Right lobe of liver (tissue), 6 donors: ENCODE results near the gene NIPAL3. TPM values are rescaled to one million over a fixed set of nuclear protein-coding genes. Genes with fewer than 3 reads are reported as not detected.

Source experiments
- ATAC-seq, 4 donors: fragments of 200-7000 bp; cut with Tn5 transposase; one replicate each; pipeline ENCODE4 v1.9.1; 2020; ENCODE audit warnings: mild to moderate bottlenecking in 4 of 4, moderate library complexity in 4 of 4
- DNase-seq, 3 donors: peaks; one replicate each; pipeline ENCODE4 v3.0.0-alpha.2; 2020
- H3K27ac ChIP-seq, 3 donors: fragments of 200-600 bp; one replicate each; pipeline ENCODE4 v1.8.0; 2022
- H3K27me3 ChIP-seq, 2 donors: fragments of 200-600 bp; one replicate each; pipeline ENCODE4 v1.8.0; 2022
- H3K36me3 ChIP-seq, 4 donors: fragments of 200-600 bp; sonication (generic) in 1 of 4; one replicate each; pipeline versions ENCODE4 v1.5.1 to v1.8.0; 2017 to 2022; ENCODE audit warnings: control low read depth in 1 of 4
- H3K4me1 ChIP-seq, 4 donors: fragments of 200-600 bp; sonication (generic) in 1 of 4; one replicate each; pipeline versions ENCODE4 v1.5.1 to v1.8.0; 2017 to 2022; ENCODE audit warnings: control low read depth in 1 of 4
- H3K4me3 ChIP-seq, 3 donors: fragments of 200-600 bp; one replicate each; pipeline ENCODE4 v1.8.0; 2022
- H3K9me3 ChIP-seq, 4 donors: fragments of 200-600 bp; sonication (generic) in 1 of 4; one replicate each; pipeline versions ENCODE4 v1.5.1 to v1.8.0; 2017 to 2022; ENCODE audit warnings: control low read depth in 1 of 4
- CTCF ChIP-seq, 4 donors: fragments of 200-600 bp in 3 of 4; fragments of 450-650 bp in 1 of 4; IDR thresholded peaks; one replicate each; pipeline versions ENCODE4 v1.5.1 to v1.8.0; 2016 to 2022; ENCODE audit warnings: antibody characterized with exemption in 4 of 4, mild to moderate bottlenecking in 2 of 4
- POLR2A ChIP-seq: fragments of 450-650 bp; IDR thresholded peaks from one replicate; pipeline ENCODE4 v1.6.1; 2017; ENCODE audit warnings: antibody characterized with exemption, mild to moderate bottlenecking
- WGBS: methylation state at CpG from one replicate; pipeline ENCODE4 v1.1.6; 2018; ENCODE audit warnings: low coverage, low lambda C conversion rate; ENCODE audit not compliant: insufficient coverage; ENCODE audit errors: missing lambda C conversion rate; 5-methylcytosine and 5-hydroxymethylcytosine counted together
- intact Hi-C, 2 donors: fragments of 100-400 bp; cut with DNase I; formaldehyde crosslinking; loops; one replicate each; pipeline versions ENCODE4 v1.11.2 to v1.14.1; 2022
- total RNA-seq, 6 experiments: library from RNA; depleted of rRNA in 2 of 6; stranded (reverse); fragments of >200 nt in 2 of 6; fragmentation: NEBNext Ultra II Directional in 3 of 6; extraction: Animal tissue kit (Norgen Biotek cat#: 25700) in 3 of 6; gene quantifications; one replicate each; pipeline versions ENCODE4 v1.1.0 to v1.2.4, GENCODE V29; 2016 to 2023
- donor health status: DM: no; HTN: yes; CAD: no.
- donor health status: DM: no; HTN: no; CAD: no.
- donor health status: DM: no; HTN: no; CAD: no.
- donor health status: DM: no; HTN: yes; CAD: no.
- donor health status: DM: no; HTN: yes; CAD: no.

The NIPAL3 gene
- total RNA-seq, 6 experiments from 2014 or later = 3.4 to 9.2 (median 6.0) TPM

GRCh38 chr1:24384251-24385090 lies 31.1 kb upstream of the NIPAL3 start:
- DNase-seq (peak in 1 of 3 donors; percentile 45), ATAC-seq (peak in 3 of 4 donors; percentile 9 to 24 (median 13))
- no peak for TF ChIP-seq CTCF (IDR thresholded peaks at IDR 0.05)
- TF ChIP-seq POLR2A = no peak
- intact Hi-C loops = no loop called here
- H3K4me1 ChIP-seq = peaks cover 0 to 38% (median 15%) of the 10 kb centered on the region in 4 donors
- no peaks in the 10 kb centered on the region for H3K36me3 ChIP-seq
- no peaks in the 10 kb centered on the region for H3K27me3 ChIP-seq
- H3K27ac ChIP-seq = no peak overlapping the region
- H3K4me3 ChIP-seq = no peak overlapping the region
- H3K9me3 ChIP-seq = no peaks in the 10 kb centered on the region
- WGBS = 72% methylated on average over 10 of the region's 13 CpGs

GRCh38 chr1:24385160-24385940 lies 30.3 kb upstream of the NIPAL3 start:
- intact Hi-C loops = no loop called here
- Histone ChIP-seq H3K4me1 (peaks cover 0 to 37% (median 18%) of the 10 kb centered on the region in 4 donors), H3K36me3 (no peaks in the 10 kb centered on the region), H3K27me3 (no peaks in the 10 kb centered on the region), H3K9me3 (no peaks in the 10 kb centered on the region), H3K27ac (no peak overlapping the region), H3K4me3 (no peak overlapping the region)
- peak in 2 of 4 donors; percentile 22 to 24 for TF ChIP-seq CTCF (IDR thresholded peaks at IDR 0.05)
- no peak for TF ChIP-seq POLR2A
- DNase-seq = peak in 1 of 3 donors; percentile 41
- WGBS = 82% methylated on average over 11 of the region's 12 CpGs
- ATAC-seq = no peak

GRCh38 chr1:24386241-24386640 lies 29.4 kb upstream of the NIPAL3 start:
- peak in 1 of 3 donors; percentile 23 for DNase-seq
- 96% methylated on average over 5 of the region's 9 CpGs for WGBS
- TF ChIP-seq CTCF (IDR thresholded peaks at IDR 0.05) (no peak), POLR2A (no peak)
- peaks cover 0 to 35% (median 16%) of the 10 kb centered on the region in 4 donors for H3K4me1 ChIP-seq
- no peaks in the 10 kb centered on the region for H3K36me3 ChIP-seq
- H3K9me3 ChIP-seq = no peaks in the 10 kb centered on the region
- no peaks in the 10 kb centered on the region for H3K27me3 ChIP-seq
- H3K27ac ChIP-seq = no peak overlapping the region
- H3K4me3 ChIP-seq = no peak overlapping the region
- intact Hi-C loops = no loop called here
- no peak for ATAC-seq

GRCh38 chr1:24386931-24387330 lies 28.7 kb upstream of the NIPAL3 start:
- no peaks in the 10 kb centered on the region for H3K27me3 ChIP-seq
- ATAC-seq = no peak
- H3K36me3 ChIP-seq = no peaks in the 10 kb centered on the region
- no peak overlapping the region for H3K27ac ChIP-seq
- H3K4me1 ChIP-seq = peaks cover 0 to 42% (median 19%) of the 10 kb centered on the region in 4 donors
- intact Hi-C loops = no loop called here
- no peak overlapping the region for H3K4me3 ChIP-seq
- no peak for TF ChIP-seq CTCF (IDR thresholded peaks at IDR 0.05)
- 94% methylated on average over 10 of the region's 11 CpGs for WGBS
- DNase-seq = peak in 1 of 3 donors; percentile 39
- no peaks in the 10 kb centered on the region for H3K9me3 ChIP-seq
